Activated T-helper 1 cell treated with Interleukin-2 at 50 U/mL for 16 hours (primary cell): ENCODE data around the gene BPTF.
"Not testable (repeated sequence)": the region's sequence is repeated elsewhere in the genome, so short reads cannot be mapped to it uniquely, and the experiment has no call there.

Experiments
- DNase-seq: peaks from one replicate; pipeline ENCODE4 v3.0.0-alpha.2; 2020; ENCODE audit warnings: low read depth

BPTF gene

DNA sequence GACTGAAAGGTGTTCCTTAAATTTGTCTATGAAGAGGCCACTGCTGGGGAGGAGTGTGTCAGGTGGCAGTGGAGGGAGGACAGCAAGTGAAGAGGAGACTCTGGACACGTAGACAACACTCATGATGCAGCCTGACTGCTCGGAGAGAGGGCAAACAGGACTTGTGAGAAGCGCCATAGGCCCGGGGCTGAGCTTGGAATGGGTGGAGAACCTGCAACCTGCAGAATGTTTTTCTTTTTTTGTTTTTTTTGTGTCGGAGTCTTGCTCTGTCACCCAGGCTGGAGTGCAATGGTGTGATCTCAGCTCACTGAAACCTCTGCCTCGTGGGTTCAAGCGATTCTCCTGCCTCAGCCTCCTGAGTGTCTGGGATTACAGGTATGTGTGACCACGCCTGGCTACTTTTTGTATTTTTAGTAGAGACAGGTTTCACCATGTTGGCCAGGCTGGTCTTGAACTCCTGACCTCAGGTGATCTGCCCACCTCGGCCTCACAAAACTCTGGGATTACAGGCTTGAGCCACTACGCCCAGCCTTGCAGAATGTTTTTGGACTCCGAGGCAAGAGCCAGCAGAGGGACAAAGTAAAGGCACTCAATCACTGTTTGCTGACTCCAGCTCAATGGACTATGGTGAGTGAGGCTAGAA is 189.9 kb downstream of the BPTF start:
- DNase-seq: no peak

DNA sequence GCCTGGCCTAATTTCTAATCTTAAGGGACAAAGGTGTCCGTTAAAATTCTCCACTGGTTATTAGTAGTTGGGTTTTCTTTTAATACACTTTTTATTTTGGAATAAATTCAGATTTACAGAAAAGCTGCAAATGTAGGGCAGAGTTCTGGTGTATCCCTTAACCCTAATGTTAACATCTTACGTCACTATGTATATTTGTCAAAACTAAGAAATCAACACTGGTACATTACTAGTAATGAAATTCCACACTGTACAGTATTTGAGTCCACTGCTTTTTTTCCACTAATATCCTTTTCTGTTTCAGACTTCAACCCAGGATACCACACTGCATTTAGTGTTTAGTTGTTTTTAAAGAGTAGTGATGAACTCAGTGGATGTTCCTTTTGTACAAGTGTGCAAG is 191.5 kb downstream of the BPTF start:
- DNase-seq: no peak

DNA sequence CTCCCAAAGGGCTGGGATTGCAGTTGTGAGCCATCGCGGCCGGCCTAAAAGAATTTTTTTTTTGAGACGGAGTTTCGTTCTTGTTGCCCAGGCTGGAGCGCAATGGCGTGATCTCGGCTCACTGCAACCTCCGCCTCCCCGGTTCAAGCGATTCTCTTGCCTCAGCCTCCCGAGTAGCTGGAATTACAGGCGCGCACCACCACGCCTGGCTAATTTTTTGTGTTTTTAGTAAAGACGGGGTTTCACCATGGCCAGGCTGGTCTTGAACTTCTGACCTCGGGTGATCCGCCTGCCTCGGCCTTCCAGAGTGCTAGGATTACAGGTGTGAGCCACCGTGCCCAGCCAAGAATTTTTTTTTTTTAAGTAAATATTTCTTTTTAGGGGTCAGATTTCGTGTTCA is 193.2 kb downstream of the BPTF start:
- DNase-seq: not testable (repeated sequence)

DNA sequence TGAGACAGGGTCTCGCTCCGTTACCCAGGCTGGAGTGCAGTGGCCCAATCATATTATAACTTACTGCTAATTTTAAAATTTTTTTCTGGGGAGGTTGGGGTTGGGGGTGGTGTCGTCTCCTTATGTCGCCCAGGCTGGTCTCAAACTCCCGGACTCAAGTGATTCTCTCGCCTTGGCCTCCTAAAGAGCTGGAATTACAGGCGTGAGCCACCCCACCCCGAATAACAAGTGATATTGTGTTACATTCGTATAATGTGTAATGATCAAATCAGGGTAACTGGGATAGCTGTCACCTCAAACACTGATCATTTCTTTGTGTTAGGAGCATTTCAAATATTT is 194.0 kb downstream of the BPTF start:
- DNase-seq: no peak

DNA sequence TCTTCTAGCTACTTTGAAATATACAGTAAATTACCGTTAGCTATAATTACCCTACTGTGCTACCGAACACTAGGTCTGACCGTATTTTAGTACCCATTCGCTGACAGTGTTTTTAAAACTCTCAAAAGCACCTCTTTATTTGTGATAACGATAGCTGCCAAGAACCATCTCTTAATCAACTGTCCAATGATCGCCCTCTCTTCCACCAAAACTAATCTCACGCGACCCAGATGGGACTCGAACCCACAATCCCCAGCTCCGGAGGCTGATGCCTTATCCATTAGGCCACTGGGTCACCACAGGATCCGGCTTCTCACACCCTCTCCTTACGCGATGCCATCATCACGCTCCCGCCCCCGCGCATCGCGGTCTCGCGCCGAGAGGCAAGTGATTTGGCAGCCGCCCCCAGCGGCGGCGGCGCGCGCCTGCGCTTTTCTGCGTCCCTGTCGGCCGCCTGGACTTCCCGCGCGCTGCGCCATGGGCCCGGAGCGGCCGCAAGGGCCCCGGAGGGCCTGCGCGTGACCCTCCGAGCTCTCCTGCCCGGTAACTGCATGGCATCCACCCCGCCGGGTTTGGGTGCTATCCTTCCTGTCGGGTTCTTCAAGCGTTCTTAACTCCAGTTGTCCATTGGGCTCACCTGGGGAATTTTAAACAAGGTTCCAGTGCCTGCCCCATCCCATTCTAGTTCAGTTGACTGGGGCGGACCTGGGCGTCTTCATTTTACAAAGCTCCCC is 194.5 kb downstream of the BPTF start:
- DNase-seq: peak; percentile 95

DNA sequence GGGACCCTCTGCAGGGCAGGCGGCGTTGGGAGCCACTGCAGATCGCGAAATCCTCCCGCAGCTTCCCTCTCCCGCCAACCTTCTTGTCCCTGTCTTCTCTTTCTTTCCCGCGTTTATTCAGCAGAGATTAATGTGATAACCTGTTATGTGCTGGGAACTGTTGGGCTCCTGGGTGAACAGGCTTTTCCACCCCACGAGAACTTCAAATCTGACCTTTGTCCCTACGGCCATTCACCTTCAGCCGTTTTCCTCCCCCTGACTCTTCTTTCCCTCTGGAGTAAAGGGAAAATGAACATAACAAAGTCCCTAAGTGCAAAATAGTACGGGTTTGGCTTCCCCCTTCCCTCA is 195.1 kb downstream of the BPTF start:
- DNase-seq: no peak

DNA sequence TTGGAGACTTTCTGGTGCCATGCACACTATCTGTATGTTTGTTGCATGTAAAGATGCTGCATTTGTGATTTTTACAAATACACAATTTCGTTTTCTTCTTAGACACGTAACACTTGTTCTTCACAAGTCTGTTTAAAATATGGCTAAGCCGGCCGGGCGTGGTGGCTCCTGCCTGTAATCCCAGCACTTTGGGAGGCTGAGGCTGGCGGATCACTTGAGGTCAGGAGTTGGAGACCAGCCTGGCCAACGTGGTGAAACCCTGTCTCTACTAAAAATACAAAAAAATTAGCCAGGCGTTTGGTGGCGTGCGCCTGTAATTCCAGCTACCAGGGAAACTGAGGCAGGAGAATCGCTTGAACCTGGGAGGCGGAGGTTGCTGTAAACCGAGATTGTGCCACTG is 195.5 kb downstream of the BPTF start:
- DNase-seq: not testable (repeated sequence)

DNA sequence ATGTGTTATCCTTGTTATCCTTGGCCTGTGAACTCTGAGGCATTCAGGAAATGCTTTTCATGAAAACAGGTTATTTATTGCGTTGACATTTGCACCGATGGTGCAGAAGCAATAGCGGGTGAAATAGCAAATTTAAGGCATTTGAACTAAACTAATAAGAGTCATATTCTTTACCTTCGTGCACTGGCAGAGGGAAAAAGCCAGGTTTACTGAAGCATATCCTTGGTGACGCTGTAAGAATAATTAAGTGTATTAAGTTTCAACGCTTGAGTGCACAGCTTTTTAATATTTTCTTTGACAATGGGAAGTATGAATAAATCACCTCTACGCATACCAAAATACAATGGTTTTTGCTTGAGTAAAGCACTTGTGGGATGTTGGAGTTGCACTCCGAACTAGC is 196.7 kb downstream of the BPTF start:
- no peak for DNase-seq

DNA sequence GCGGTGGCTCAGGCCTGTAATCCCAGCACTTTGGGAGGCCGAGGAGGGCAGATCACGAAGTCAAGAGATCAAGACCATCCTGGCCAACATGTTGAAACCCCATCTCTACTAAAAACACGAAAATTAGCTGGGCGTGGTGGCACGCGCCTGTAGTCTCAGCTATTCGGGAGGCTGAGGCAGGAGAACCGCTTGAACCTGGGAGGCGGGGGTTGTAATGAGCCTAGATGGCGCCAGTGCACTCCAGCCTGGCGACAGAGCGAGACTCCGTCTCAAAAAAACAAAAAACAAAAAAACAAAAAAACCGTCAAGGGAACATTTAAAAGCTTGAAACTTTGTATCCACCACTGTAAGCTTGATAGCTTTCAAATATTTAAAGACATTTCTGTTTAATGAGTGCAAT is 197.2 kb downstream of the BPTF start:
- not testable (repeated sequence) for DNase-seq

DNA sequence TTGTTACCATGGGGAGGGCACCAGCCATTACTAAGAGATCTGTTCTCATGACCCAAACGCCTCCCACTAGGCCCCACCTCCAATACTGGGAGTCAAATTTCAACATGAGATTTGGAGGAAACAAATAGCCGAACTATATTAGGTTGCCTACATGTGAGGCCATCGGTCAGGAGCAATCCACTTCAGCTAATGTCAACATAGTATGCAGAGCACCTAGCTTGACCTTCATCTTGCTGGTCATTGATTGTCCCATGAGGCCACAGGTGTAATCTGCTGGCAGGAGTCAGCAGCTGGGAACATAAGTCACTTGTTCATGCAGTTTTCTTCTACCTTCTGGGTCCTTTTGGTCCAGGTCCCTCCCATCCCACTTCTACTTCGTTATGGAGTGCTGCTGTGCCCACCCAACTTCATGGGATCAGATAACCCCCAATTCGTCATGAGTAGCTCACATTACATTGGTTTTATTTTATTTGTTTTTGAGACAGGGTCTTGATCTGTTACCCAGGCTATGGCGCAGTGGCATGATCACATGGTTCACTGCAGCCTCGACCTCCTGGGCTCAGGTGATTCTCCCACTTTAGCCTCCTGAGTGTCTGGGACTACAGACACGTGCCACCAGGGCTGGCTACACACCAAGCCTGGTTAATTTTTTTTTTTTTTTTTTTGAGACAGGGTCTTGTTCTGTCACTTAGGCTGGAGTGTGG is 204.4 kb downstream of the BPTF start:
- DNase-seq: no peak
